Sigmoid colon (tissue), 4 donors: ENCODE data around the gene EIF4G3.

ENCODE experiments used
- CTCF ChIP-seq, 4 experiments: fragments of 450-650 bp in 3 of 4; fragments of 200-600 bp in 1 of 4; IDR thresholded peaks; one replicate each; pipeline ENCODE4 v1.5.1; 2016 to 2019; ENCODE audit warnings: antibody characterized with exemption in 4 of 4, mild to moderate bottlenecking in 3 of 4, moderate library complexity in 2 of 4
- POLR2A ChIP-seq, 2 donors: fragments of 450-650 bp; IDR thresholded peaks; one replicate each; pipeline ENCODE4 v1.6.1; 2016; ENCODE audit warnings: antibody characterized with exemption in 2 of 2, mild to moderate bottlenecking in 2 of 2, moderate library complexity in 2 of 2
- POLR2AphosphoS5 ChIP-seq, 4 donors: sonication (generic); formaldehyde crosslinking; IDR thresholded peaks; one replicate each; pipeline ENCODE4 v1.6.1; 2017; ENCODE audit warnings: antibody characterized with exemption in 4 of 4

DNA sequence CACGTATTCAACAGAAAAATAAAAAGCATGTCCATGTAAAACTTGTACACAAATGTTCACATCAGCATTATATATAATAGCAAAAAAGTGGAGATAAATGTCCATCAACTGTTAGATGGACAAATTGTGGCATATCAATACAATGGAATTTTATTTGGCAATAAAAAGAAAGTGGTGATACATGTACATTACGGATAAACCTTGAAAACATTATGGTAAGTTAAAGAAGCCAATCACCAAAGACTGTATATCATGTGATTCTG lies 76.9 kb downstream of the EIF4G3 start:
- TF ChIP-seq CTCF (IDR thresholded peaks at IDR 0.05) (no peak), POLR2A (IDR thresholded peaks at IDR 0.05) (no peak), POLR2AphosphoS5 (IDR thresholded peaks at IDR 0.05) (no peak)
